Measurements from ENCODE around the gene HNRNPC.
"Not testable (repeated sequence)": the region's sequence is repeated elsewhere in the genome, so short reads cannot be mapped to it uniquely, and the experiment has no call there.

The HNRNPC gene

GRCh38 chr14:21182166-21182565 lies 87.1 kb downstream of the HNRNPC start:
- DNase-seq (ENCODE audit: extremely low read depth, insufficient read length) = no peak
- TF ChIP-seq, protein P1, sequence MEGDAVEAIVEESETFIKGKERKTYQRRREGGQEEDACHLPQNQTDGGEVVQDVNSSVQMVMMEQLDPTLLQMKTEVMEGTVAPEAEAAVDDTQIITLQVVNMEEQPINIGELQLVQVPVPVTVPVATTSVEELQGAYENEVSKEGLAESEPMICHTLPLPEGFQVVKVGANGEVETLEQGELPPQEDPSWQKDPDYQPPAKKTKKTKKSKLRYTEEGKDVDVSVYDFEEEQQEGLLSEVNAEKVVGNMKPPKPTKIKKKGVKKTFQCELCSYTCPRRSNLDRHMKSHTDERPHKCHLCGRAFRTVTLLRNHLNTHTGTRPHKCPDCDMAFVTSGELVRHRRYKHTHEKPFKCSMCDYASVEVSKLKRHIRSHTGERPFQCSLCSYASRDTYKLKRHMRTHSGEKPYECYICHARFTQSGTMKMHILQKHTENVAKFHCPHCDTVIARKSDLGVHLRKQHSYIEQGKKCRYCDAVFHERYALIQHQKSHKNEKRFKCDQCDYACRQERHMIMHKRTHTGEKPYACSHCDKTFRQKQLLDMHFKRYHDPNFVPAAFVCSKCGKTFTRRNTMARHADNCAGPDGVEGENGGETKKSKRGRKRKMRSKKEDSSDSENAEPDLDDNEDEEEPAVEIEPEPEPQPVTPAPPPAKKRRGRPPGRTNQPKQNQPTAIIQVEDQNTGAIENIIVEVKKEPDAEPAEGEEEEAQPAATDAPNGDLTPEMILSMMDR (IDR thresholded peaks at IDR 0.05; ENCODE audit: insufficient read depth, low read length, poor library complexity, severe bottlenecking) = no peak
- no peaks in the 10 kb centered on the region for H3K27me3 ChIP-seq (replicated peaks; ENCODE audit: control insufficient read depth, insufficient read depth, low read length)

DNA sequence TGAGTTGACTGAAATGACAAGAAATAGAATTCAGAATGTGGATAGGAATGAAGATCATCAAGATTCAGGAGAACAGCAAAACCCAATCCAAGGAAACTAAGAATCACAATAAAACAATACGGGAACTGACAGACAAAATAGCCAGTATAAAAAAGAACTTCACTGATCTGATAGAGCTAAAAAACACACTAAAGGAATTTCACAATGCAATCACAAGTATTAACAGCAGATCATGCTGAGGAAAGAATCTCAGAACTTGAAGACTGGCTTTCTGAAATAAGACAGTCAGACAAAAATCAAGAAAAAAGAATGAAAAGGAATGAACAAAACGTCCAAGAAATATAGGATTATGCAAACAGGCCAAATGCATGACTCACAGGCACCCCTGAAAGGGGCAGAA lies 98.1 kb downstream of the HNRNPC start:
- Histone ChIP-seq H3K36me3 (ENCODE audit: control insufficient read depth, insufficient read depth, low read length) (no peaks in the 10 kb centered on the region), H3K27me3 (replicated peaks; ENCODE audit: control insufficient read depth, insufficient read depth, low read length) (no peaks in the 10 kb centered on the region; the same call in 1 of the 2 replicates), H3K4me3 (replicated peaks; ENCODE audit: low read depth, low read length) (no peak overlapping the region)
- no peak for DNase-seq (ENCODE audit: extremely low read depth, insufficient read length)
- TF ChIP-seq, protein P1 (IDR thresholded peaks at IDR 0.05; ENCODE audit: insufficient read depth, low read length, poor library complexity, severe bottlenecking) = no peak

More at GRCh38 chr14:21182166-21182565, 87.1 kb downstream of the HNRNPC start:
- Histone ChIP-seq H3K4me3 (replicated peaks; ENCODE audit: low read depth, low read length) (no peak overlapping the region), H3K36me3 (ENCODE audit: control insufficient read depth, insufficient read depth, low read length) (no peaks in the 10 kb centered on the region)

- H3K36me3 ChIP-seq (ENCODE audit: control insufficient read depth, insufficient read depth, low read length) = no peaks in the 10 kb centered on the region
- no peaks in the 10 kb centered on the region; the same call in 1 of the 2 replicates for H3K27me3 ChIP-seq (replicated peaks; ENCODE audit: control insufficient read depth, insufficient read depth, low read length)
- no peak for DNase-seq (ENCODE audit: extremely low read depth, insufficient read length)
- H3K4me3 ChIP-seq (replicated peaks; ENCODE audit: low read depth, low read length) = no peak overlapping the region
- TF ChIP-seq, protein P1 (IDR thresholded peaks at IDR 0.05; ENCODE audit: insufficient read depth, low read length, poor library complexity, severe bottlenecking) = no peak
Measured at GRCh38 chr14:21169573-21169972, 99.7 kb downstream of the HNRNPC start.

- H3K27me3 ChIP-seq (replicated peaks; ENCODE audit: control insufficient read depth, insufficient read depth, low read length) = no peaks in the 10 kb centered on the region; the same call in 1 of the 2 replicates
- no peaks in the 10 kb centered on the region for H3K36me3 ChIP-seq (ENCODE audit: control insufficient read depth, insufficient read depth, low read length)
- no peak for DNase-seq (ENCODE audit: extremely low read depth, insufficient read length)
- TF ChIP-seq, protein P1 (IDR thresholded peaks at IDR 0.05; ENCODE audit: insufficient read depth, low read length, poor library complexity, severe bottlenecking) = no peak
- H3K4me3 ChIP-seq (replicated peaks; ENCODE audit: low read depth, low read length) = no peak overlapping the region
Measured at GRCh38 chr14:21168055-21168454, 101.2 kb downstream of the HNRNPC start.

DNA sequence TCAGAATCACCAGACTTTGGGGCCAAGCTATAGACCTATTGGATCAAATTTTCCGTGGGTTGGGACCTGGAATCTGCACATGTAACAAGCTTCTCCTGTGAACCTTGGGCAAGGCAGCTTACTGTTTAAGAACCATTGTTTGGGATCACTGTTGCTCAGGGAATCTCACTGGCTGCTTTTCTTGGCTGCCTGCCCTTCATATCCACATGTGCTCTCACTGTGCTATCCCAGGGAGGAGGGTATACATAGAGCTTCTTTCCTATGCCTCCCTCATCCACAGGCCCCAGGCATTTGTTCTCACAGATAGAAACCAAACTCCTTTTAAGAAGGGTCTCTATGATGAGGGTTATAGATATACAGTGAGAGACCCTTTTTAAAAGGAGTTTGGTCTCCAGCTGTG lies 103.6 kb downstream of the HNRNPC start:
- not testable (repeated sequence) for H3K4me3 ChIP-seq (replicated peaks; ENCODE audit: low read depth, low read length); H3K27me3 ChIP-seq (replicated peaks; ENCODE audit: control insufficient read depth, insufficient read depth, low read length); DNase-seq (ENCODE audit: extremely low read depth, insufficient read length); H3K36me3 ChIP-seq (ENCODE audit: control insufficient read depth, insufficient read depth, low read length)

GRCh38 chr14:21165002-21165605 lies 104.1 kb downstream of the HNRNPC start:
- not testable (repeated sequence) for H3K4me3 ChIP-seq (replicated peaks; ENCODE audit: low read depth, low read length); DNase-seq (ENCODE audit: extremely low read depth, insufficient read length); H3K36me3 ChIP-seq (ENCODE audit: control insufficient read depth, insufficient read depth, low read length); H3K27me3 ChIP-seq (replicated peaks; ENCODE audit: control insufficient read depth, insufficient read depth, low read length)

GRCh38 chr14:21163871-21164291 lies 105.4 kb downstream of the HNRNPC start:
- DNase-seq (ENCODE audit: extremely low read depth, insufficient read length) = no peak
- TF ChIP-seq, protein P1 (IDR thresholded peaks at IDR 0.05; ENCODE audit: insufficient read depth, low read length, poor library complexity, severe bottlenecking) = no peak
- Histone ChIP-seq H3K27me3 (replicated peaks; ENCODE audit: control insufficient read depth, insufficient read depth, low read length) (no peaks in the 10 kb centered on the region), H3K4me3 (replicated peaks; ENCODE audit: low read depth, low read length) (no peak overlapping the region), H3K36me3 (ENCODE audit: control insufficient read depth, insufficient read depth, low read length) (no peaks in the 10 kb centered on the region)
